Smooth muscle cell (in vitro differentiated cells): ENCODE results near the gene PRRG1. TPM values are rescaled to one million over a fixed set of nuclear protein-coding genes. Genes with fewer than 3 reads are reported as not detected.

Experiments
- DNase-seq: peaks from one replicate; lab custom pipeline; 2025; ENCODE audit not compliant: unreplicated experiment; lab: John Stamatoyannopoulos, UW
- H2AFZ ChIP-seq: fragments of 200-600 bp; sonication (generic); 2 replicates; pipeline ENCODE4 v1.6.0; 2016; ENCODE audit warnings: antibody characterized with exemption, low read depth, mild to moderate bottlenecking
- H3F3A ChIP-seq: fragments of 200-600 bp; sonication (generic); 2 replicates; pipeline ENCODE4 v1.6.0; 2017; ENCODE audit warnings: antibody characterized with exemption, low read depth
- H3K27ac ChIP-seq: fragments of 200-600 bp; sonication (generic); 2 replicates; pipeline ENCODE4 v1.5.1; 2016; ENCODE audit warnings: low read depth, mild to moderate bottlenecking
- H3K27me3 ChIP-seq: fragments of 200-600 bp; sonication (generic); 2 replicates; pipeline ENCODE4 v1.6.1; 2016; ENCODE audit warnings: low read depth, mild to moderate bottlenecking
- H3K36me3 ChIP-seq: fragments of 200-600 bp; sonication (generic); 2 replicates; pipeline ENCODE4 v1.5.1; 2016; ENCODE audit warnings: low read depth
- H3K4me1 ChIP-seq: fragments of 200-600 bp; sonication (generic); 2 replicates; pipeline ENCODE4 v1.5.1; 2016; ENCODE audit warnings: low read depth
- H3K4me2 ChIP-seq: fragments of 200-600 bp; sonication (generic); 2 replicates; pipeline ENCODE4 v1.6.0; 2016; ENCODE audit warnings: mild to moderate bottlenecking
- H3K4me3 ChIP-seq: fragments of 200-600 bp; sonication (generic); 2 replicates; pipeline ENCODE4 v1.5.1; 2016; ENCODE audit warnings: mild to moderate bottlenecking
- H3K79me2 ChIP-seq: fragments of 200-600 bp; sonication (generic); 2 replicates; pipeline ENCODE4 v1.6.0; 2016; ENCODE audit warnings: low read depth, mild to moderate bottlenecking
- H3K9ac ChIP-seq: fragments of 200-600 bp; sonication (generic); 2 replicates; pipeline ENCODE4 v1.6.0; 2016; ENCODE audit warnings: low read depth
- H3K9me3 ChIP-seq: fragments of 200-600 bp; sonication (generic); replicated peaks from 2 replicates; pipeline ENCODE4 v1.5.1; 2016; ENCODE audit warnings: low read depth
- H4K20me1 ChIP-seq: fragments of 200-600 bp; sonication (generic); 2 replicates; pipeline ENCODE4 v1.6.0; 2016; ENCODE audit warnings: low read depth
- WGBS: methylation state at CpG from one replicate; pipeline ENCODE4 v1.1.7; 2016; ENCODE audit warnings: low lambda C conversion rate; 5-methylcytosine and 5-hydroxymethylcytosine counted together
- polyA plus RNA-seq: library from polyadenylated mRNA; unstranded; fragments of >200 nt; fragmentation: Nextera tagmentation; extraction: Ambion mirVana; gene quantifications from 2 replicates; pipeline ENCODE4 v1.2.1, GENCODE V29; 2016
- total RNA-seq: library from RNA; depleted of rRNA; stranded (reverse); fragments of >200 nt; gene quantifications from 2 replicates; pipeline ENCODE4 v1.2.3, GENCODE V29; 2014
- TF ChIP-seq, protein P1 (sequence below): fragments of 200-600 bp; sonication (generic); IDR thresholded peaks from 2 replicates; pipeline ENCODE4 v1.5.1; 2017; ENCODE audit warnings: borderline replicate concordance, mild to moderate bottlenecking, antibody characterized with exemption; ENCODE audit not compliant: insufficient read depth, poor library complexity, severe bottlenecking

Gene PRRG1
- total and polyA plus RNA-seq, 2 experiments from 2014 or later, result 14.4 to 33.3 TPM

DNA sequence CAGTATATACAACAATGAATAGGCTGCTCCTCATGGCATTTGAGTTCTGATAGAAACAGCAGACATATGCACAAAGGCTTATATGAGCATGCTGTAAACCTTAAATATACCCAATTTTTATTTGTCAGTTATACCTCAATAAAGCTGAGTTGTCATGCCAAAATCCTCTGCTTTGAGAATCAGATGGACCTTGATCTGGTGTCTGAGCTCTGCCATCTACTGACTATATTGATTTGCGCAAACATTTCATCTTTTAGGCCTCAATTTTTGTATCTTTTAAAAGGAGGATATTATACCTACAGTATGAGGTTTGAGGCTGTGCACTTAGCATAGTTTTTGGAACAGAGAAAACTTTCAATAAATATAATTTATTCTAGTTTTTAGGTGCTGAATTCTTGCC is 85.2 kb downstream of the PRRG1 start:
- no peaks in the 10 kb centered on the region for H3K4me1 ChIP-seq
- DNase-seq, result no peak
- no peaks in the 10 kb centered on the region for H3K9me3 ChIP-seq
- H3K27me3 ChIP-seq, result no peaks in the 10 kb centered on the region
- no peak overlapping the region for H3K4me2 ChIP-seq
- H3K9ac ChIP-seq, result no peak overlapping the region
- peaks cover 6% of the 10 kb centered on the region for H4K20me1 ChIP-seq
- no peaks in the 10 kb centered on the region for H3F3A ChIP-seq
- no peaks in the 10 kb centered on the region for H3K36me3 ChIP-seq
- H3K79me2 ChIP-seq, result no peaks in the 10 kb centered on the region
- H2AFZ ChIP-seq, result no peak overlapping the region
- H3K27ac ChIP-seq, result no peak overlapping the region
- 100% methylated on average over 1 of the region's 1 CpG for WGBS
- H3K4me3 ChIP-seq, result no peak overlapping the region
- TF ChIP-seq, protein P1, sequence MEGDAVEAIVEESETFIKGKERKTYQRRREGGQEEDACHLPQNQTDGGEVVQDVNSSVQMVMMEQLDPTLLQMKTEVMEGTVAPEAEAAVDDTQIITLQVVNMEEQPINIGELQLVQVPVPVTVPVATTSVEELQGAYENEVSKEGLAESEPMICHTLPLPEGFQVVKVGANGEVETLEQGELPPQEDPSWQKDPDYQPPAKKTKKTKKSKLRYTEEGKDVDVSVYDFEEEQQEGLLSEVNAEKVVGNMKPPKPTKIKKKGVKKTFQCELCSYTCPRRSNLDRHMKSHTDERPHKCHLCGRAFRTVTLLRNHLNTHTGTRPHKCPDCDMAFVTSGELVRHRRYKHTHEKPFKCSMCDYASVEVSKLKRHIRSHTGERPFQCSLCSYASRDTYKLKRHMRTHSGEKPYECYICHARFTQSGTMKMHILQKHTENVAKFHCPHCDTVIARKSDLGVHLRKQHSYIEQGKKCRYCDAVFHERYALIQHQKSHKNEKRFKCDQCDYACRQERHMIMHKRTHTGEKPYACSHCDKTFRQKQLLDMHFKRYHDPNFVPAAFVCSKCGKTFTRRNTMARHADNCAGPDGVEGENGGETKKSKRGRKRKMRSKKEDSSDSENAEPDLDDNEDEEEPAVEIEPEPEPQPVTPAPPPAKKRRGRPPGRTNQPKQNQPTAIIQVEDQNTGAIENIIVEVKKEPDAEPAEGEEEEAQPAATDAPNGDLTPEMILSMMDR, result no peak

DNA sequence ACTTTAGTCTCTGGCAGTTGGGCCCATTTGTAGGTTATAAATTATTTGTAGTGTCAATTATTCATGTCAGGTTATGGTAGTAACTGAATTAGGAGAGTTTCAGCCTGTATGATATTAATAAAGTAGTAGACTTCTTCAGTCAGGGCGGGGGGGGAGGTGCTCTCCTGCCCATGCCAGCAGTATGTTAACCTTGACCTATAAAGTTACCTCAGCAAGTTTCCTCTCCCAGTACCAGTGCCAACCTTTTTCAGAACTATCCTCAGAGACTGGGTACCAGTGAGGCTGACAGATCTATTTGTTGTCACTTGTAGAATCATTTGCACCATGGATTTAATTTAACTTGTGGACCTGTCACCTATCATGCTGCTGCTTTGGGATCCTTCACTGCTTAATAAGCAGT is 88.0 kb downstream of the PRRG1 start:
- H3K79me2 ChIP-seq, result no peaks in the 10 kb centered on the region
- H3K4me3 ChIP-seq, result no peak overlapping the region
- peaks cover 6% of the 10 kb centered on the region for H4K20me1 ChIP-seq
- no peaks in the 10 kb centered on the region for H3K36me3 ChIP-seq
- no peaks in the 10 kb centered on the region for H3K4me1 ChIP-seq
- H3K27me3 ChIP-seq, result no peaks in the 10 kb centered on the region
- H3K9ac ChIP-seq, result no peak overlapping the region
- TF ChIP-seq, protein P1, result no peak
- 86% methylated on average over 1 of the region's 1 CpG for WGBS
- H3F3A ChIP-seq, result no peaks in the 10 kb centered on the region
- H2AFZ ChIP-seq, result no peak overlapping the region
- no peak overlapping the region for H3K27ac ChIP-seq
- no peak for DNase-seq
- H3K4me2 ChIP-seq, result no peak overlapping the region
- H3K9me3 ChIP-seq, result no peaks in the 10 kb centered on the region

DNA sequence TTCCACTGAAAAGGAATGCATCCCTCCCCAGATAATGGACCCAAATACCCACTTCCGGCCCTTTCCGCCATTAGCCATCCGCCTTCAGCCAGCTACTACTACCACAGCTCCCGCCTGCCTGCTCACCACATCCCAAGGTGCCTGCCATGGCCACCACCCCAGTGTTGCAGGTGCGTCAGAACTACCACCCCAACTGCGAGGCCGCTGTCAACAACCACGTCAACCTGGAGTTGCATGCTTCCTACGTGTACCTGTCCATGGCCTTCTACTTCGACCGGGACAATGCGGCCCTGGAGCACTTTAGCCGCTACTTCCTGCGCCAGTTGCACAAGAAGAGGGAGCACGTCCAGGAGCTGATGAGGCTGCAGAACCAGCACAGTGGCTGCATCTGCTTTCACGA is 92.2 kb downstream of the PRRG1 start:
- no peak for DNase-seq
- H3K4me2 ChIP-seq, result no peak overlapping the region
- no peaks in the 10 kb centered on the region for H3K36me3 ChIP-seq
- no peaks in the 10 kb centered on the region for H3K27me3 ChIP-seq
- H2AFZ ChIP-seq, result no peak overlapping the region
- WGBS, result 98% methylated on average over 16 of the region's 16 CpGs
- no peaks in the 10 kb centered on the region for H4K20me1 ChIP-seq
- TF ChIP-seq, protein P1, result no peak
- no peaks in the 10 kb centered on the region for H3K79me2 ChIP-seq
- no peak overlapping the region for H3K4me3 ChIP-seq
- H3K9ac ChIP-seq, result no peak overlapping the region
- H3K9me3 ChIP-seq, result no peaks in the 10 kb centered on the region
- H3F3A ChIP-seq, result no peaks in the 10 kb centered on the region
- no peak overlapping the region for H3K27ac ChIP-seq
- H3K4me1 ChIP-seq, result no peaks in the 10 kb centered on the region

DNA sequence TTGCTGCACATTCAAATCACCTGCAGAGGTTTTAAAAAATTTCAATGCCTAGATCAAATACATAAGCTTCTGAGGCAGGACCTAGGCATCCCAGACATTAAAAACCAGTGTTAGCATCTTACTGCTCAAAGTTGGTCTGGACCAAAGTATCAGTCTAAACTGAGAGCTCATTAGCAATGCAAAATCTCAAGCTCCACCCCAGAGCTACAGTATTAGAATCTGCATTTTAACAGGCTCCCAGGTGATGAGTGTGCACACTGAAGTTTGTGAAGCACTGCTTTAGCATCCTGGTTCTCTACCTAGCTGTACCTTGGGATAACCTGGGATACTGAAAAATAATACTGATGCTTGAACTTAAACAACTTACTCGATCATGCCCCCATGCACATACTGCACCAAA is 96.0 kb downstream of the PRRG1 start:
- H4K20me1 ChIP-seq, result no peaks in the 10 kb centered on the region
- 97% methylated on average over 1 of the region's 1 CpG for WGBS
- H3K4me3 ChIP-seq, result no peak overlapping the region
- H3K9me3 ChIP-seq, result no peaks in the 10 kb centered on the region
- no peaks in the 10 kb centered on the region for H3K4me1 ChIP-seq
- no peak overlapping the region for H3K9ac ChIP-seq
- no peak overlapping the region for H3K27ac ChIP-seq
- TF ChIP-seq, protein P1, result no peak
- H3K79me2 ChIP-seq, result no peaks in the 10 kb centered on the region
- DNase-seq, result no peak
- no peaks in the 10 kb centered on the region for H3F3A ChIP-seq
- H3K36me3 ChIP-seq, result no peaks in the 10 kb centered on the region
- H3K4me2 ChIP-seq, result no peak overlapping the region
- H2AFZ ChIP-seq, result no peak overlapping the region
- H3K27me3 ChIP-seq, result no peaks in the 10 kb centered on the region
